OCI-LY3 (cell line): ENCODE measurements around the gene NECAB2.

ENCODE experiments used
- CTCF ChIP-seq: fragments of 200-600, 300-600 bp; sonication (generic); IDR thresholded peaks from 2 replicates; pipeline ENCODE4 v1.5.1; 2014; ENCODE audit warnings: antibody characterized with exemption, low read length, low read depth
- EZH2phosphoT487 ChIP-seq: fragments of 200-600 bp; shearing (Covaris generic); IDR thresholded peaks from 2 replicates; pipeline ENCODE4 v1.6.1; 2018; ENCODE audit warnings: antibody characterized with exemption, mixed run types, low read depth

DNA sequence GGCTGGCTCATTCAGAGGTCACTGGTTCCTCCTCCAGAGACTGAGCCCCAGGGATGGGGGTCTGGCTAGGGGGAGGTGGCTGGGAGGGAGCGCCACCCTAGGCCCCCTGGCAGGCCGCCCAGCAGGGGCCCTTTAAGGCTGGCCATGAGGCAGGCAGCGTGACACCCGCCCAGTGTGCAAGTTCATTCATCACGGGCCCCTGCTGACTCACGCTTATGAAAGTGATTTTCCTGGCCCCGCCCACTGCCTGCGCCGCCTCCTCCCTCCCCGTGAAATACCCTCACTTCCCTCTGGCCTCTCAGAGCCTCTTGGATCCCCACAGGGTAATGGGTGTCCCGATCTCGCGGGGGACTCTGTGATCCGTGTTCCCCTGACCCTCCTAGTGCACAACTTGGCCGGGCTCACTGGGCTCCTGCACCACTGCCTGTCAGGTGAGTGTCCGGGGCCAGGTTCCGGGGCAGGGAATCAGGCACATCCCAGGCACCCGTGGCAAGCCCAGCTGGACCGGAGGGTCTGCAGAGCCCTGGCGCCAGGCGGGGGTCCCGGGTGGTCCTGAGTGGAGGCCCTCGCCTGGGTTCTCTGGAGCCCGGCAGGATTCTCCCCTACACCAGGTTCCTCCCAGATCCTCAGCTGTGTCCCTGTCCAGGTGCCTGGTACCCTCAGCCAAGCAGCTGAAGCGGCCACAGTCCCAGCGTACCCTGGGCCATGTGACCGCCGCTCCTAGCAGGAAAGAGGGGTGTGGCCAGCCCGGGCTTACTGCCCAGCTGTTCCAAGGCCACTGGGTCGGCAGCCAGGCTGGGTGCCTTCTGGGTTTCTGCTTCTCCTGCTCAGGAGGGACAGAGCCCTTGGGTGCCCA, 14.9 kb upstream of the NECAB2 start, which contains the start of gene OSGIN1:
- TF ChIP-seq CTCF (no peak), EZH2phosphoT487 (no peak)
